Common myeloid progenitor, CD34-positive (primary cell): ENCODE data around the gene MESD.

Source experiments
- CTCF ChIA-PET: fragments of 350-600 bp; sonication (Branson Sonifier 250); formaldehyde crosslinking; loops from one replicate; lab custom pipeline; 2021; ENCODE audit warnings: antibody characterized with exemption; lab: Charles Lee
- POLR2A ChIA-PET: fragments of 350-600 bp; sonication (Branson Sonifier 250); formaldehyde crosslinking; loops from one replicate; lab custom pipeline; 2021; ENCODE audit warnings: antibody characterized with exemption; lab: Charles Lee
- DNase-seq, 3 donors: peaks; one replicate each; pipeline versions ENCODE4 v3.0.0 to v3.0.0-alpha.2; 2013
- H3K27ac ChIP-seq, 2 experiments: 1 replicate in 1 of 2; 2 replicates in 1 of 2; pipeline ENCODE4 v1.7.0; 2013; ENCODE audit warnings: inconsistent platforms in 2 of 2, low read length in 2 of 2, mild to moderate bottlenecking in 2 of 2, low read depth in 1 of 2, moderate library complexity in 1 of 2; ENCODE audit not compliant: severe bottlenecking in 2 of 2, insufficient read depth in 1 of 2, poor library complexity in 1 of 2
- H3K27me3 ChIP-seq, 5 experiments: replicated peaks in 2 of 5; 1 replicate in 3 of 5; 2 replicates in 2 of 5; pipeline versions ENCODE4 v1.6.1 to v1.7.0; 2013; ENCODE audit warnings: low read length in 4 of 5, mild to moderate bottlenecking in 2 of 5, moderate library complexity in 2 of 5, inconsistent platforms in 1 of 5; ENCODE audit not compliant: insufficient read depth in 5 of 5, control insufficient read depth in 4 of 5
- H3K36me3 ChIP-seq, 4 experiments: 1 replicate in 2 of 4; 2 replicates in 2 of 4; pipeline versions ENCODE4 v1.6.1 to v1.7.0; 2013; ENCODE audit warnings: low read length in 3 of 4, control low read depth in 1 of 4, mild to moderate bottlenecking in 1 of 4; ENCODE audit not compliant: control insufficient read depth in 4 of 4, insufficient read depth in 4 of 4
- H3K4me1 ChIP-seq, 4 experiments: 1 replicate in 3 of 4; 2 replicates in 1 of 4; pipeline versions ENCODE4 v1.6.1 to v1.7.1; 2013; ENCODE audit warnings: low read length in 3 of 4, mild to moderate bottlenecking in 3 of 4, control low read depth in 1 of 4, inconsistent platforms in 1 of 4, moderate library complexity in 1 of 4; ENCODE audit not compliant: control insufficient read depth in 4 of 4, insufficient read depth in 4 of 4; ENCODE audit errors: control extremely low read depth in 1 of 4
- H3K4me3 ChIP-seq, 7 experiments: 1 replicate in 4 of 7; 2 replicates in 3 of 7; pipeline versions ENCODE4 v1.5.1 to v1.7.0; 2013; ENCODE audit warnings: mild to moderate bottlenecking in 7 of 7, low read length in 6 of 7, moderate library complexity in 6 of 7, inconsistent platforms in 2 of 7, low read depth in 2 of 7, control low read depth in 1 of 7; ENCODE audit not compliant: insufficient read depth in 4 of 7, control insufficient read depth in 1 of 7; ENCODE audit errors: extremely low read depth in 1 of 7
- H3K9me3 ChIP-seq, 5 experiments: 1 replicate in 4 of 5; 2 replicates in 1 of 5; pipeline versions ENCODE4 v1.6.1 to v1.7.1; 2013; ENCODE audit warnings: low read length in 4 of 5, mild to moderate bottlenecking in 2 of 5, inconsistent platforms in 1 of 5, low read depth in 1 of 5, moderate library complexity in 1 of 5; ENCODE audit not compliant: control insufficient read depth in 4 of 5, insufficient read depth in 2 of 5; ENCODE audit errors: control extremely low read depth in 1 of 5
- WGBS: methylation state at CpG from one replicate; pipeline ENCODE4 v1.1.5; 2013; ENCODE audit not compliant: insufficient coverage; 5-methylcytosine and 5-hydroxymethylcytosine counted together

Gene MESD

DNA sequence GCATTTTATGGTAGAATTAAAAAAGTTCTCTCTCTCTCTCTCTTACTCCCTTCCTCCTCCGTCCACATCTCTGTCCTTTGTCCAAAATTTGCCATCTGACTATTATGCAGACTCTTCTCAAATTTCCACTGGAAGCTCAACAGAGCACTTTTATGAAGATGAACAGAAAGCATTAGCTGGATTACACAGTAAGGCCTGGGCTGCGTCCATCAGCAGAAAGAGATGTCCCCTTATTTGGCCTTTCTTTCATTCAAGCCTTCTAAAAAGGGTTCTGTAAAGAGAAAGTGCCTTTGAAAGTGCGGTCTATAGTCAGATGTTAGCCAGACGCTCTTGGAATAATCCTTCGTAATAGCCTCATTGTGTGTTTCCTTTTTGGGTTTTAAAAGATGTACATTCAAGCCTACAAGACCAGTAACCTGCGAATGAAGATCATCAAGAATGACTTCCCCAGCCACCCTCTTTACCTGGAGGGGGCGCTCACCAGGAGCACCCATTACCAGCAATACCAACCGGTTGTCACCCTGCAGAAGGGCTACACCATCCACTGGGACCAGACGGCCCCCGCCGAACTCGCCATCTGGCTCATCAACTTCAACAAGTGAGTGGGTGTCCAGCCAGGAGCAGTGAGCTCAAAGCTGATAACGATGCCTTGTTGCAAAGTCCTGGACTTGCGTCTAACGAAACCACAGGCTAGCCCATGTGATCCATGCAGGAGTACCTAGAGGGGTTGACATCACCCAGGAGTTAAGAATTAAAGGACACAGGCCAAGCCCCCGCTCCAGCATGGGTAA, 53.1 kb downstream of the MESD start:
- no peak overlapping the region for H3K4me3 ChIP-seq
- H3K4me1 ChIP-seq: no peaks in the 10 kb centered on the region
- H3K36me3 ChIP-seq: peaks cover 0 to 11% (median 6%) of the 10 kb centered on the region in 4 experiments
- POLR2A ChIA-PET: no interaction called here
- no peak for DNase-seq
- H3K9me3 ChIP-seq: no peaks in the 10 kb centered on the region
- CTCF ChIA-PET: no interaction called here
- WGBS: 97% methylated on average over 12 of the region's 16 CpGs
- H3K27ac ChIP-seq: no peak overlapping the region
- H3K27me3 ChIP-seq: no peaks in the 10 kb centered on the region

DNA sequence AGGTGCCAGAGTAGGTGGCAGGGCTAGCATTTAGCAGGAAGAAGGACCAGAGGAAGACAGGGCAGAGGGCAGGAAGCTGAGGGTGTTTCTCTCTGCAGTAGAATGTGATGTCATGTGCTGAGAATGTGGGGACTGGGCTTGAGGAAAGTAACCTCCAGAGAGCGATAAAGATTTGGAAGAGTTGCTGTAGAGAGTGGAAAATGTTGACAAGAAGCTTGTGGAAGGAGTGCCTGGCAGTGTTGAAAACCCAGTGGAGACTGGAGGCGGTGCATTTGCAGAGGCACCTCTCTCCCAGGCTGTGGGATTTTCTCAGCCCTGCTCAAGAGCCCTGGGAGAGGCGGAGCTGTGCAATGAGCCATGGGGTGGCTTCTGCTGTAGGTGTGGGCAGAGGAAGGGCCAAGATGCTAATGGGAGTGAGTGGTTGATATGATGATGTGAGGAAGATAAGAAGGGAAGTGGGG, 54.8 kb downstream of the MESD start:
- Histone ChIP-seq H3K36me3 (peaks cover 0 to 9% (median 1%) of the 10 kb centered on the region in 4 experiments), H3K27me3 (no peaks in the 10 kb centered on the region), H3K4me1 (no peaks in the 10 kb centered on the region), H3K27ac (no peak overlapping the region), H3K4me3 (no peak overlapping the region), H3K9me3 (no peaks in the 10 kb centered on the region)
- CTCF ChIA-PET: no interaction called here
- POLR2A ChIA-PET: no interaction called here
- no peak for DNase-seq
- WGBS: 95% methylated on average over 2 of the region's 3 CpGs

DNA sequence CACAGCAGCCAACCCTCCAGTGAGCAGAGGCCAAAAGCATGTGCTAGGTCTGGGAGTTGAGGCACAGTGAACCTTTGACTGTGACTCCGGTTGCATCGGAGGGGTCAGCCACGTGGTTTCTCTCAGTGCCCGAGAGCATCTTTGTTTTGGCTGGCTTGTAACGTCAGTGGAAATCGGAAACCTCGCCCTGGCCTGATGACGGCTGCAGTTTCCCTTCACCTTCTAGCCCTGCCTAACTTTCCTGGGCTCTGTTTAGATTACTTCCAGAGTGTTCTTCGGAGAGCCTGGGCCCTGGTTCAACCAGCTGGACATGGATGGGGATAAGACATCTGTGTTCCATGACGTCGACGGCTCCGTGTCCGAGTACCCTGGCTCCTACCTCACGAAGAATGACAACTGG, 56.6 kb downstream of the MESD start:
- H3K4me3 ChIP-seq: no peak overlapping the region
- H3K36me3 ChIP-seq: peaks cover 0 to 7% (median 1%) of the 10 kb centered on the region in 4 experiments
- H3K27ac ChIP-seq: no peak overlapping the region
- ChIA-PET POLR2A (no interaction called here), CTCF (no interaction called here)
- no peaks in the 10 kb centered on the region for H3K4me1 ChIP-seq
- no peaks in the 10 kb centered on the region for H3K27me3 ChIP-seq
- no peak for DNase-seq
- no peaks in the 10 kb centered on the region for H3K9me3 ChIP-seq
- 95% methylated on average over 15 of the region's 15 CpGs for WGBS

DNA sequence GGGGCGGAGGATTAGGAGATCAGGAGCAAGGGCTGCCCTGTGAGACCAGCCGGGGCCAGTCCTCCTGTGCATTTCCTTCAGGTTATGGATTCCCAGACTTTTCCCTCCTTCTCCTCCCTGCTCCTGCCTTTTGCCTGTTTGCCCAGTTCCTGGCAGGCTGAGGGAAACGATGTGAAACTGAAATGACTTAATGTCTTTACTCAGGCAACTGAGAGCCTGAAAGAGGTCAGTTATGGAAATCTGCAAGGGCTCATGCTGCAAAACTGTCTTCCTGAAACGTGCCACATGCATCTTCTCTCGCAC, 57.2 kb downstream of the MESD start:
- H3K4me3 ChIP-seq: no peak overlapping the region
- 100% methylated on average over 3 of the region's 5 CpGs for WGBS
- POLR2A ChIA-PET: no interaction called here
- CTCF ChIA-PET: no interaction called here
- H3K27ac ChIP-seq: no peak overlapping the region
- no peaks in the 10 kb centered on the region for H3K9me3 ChIP-seq
- no peaks in the 10 kb centered on the region for H3K4me1 ChIP-seq
- no peak for DNase-seq
- no peaks in the 10 kb centered on the region for H3K27me3 ChIP-seq
- H3K36me3 ChIP-seq: peaks cover 0 to 7% (median 1%) of the 10 kb centered on the region in 4 experiments

DNA sequence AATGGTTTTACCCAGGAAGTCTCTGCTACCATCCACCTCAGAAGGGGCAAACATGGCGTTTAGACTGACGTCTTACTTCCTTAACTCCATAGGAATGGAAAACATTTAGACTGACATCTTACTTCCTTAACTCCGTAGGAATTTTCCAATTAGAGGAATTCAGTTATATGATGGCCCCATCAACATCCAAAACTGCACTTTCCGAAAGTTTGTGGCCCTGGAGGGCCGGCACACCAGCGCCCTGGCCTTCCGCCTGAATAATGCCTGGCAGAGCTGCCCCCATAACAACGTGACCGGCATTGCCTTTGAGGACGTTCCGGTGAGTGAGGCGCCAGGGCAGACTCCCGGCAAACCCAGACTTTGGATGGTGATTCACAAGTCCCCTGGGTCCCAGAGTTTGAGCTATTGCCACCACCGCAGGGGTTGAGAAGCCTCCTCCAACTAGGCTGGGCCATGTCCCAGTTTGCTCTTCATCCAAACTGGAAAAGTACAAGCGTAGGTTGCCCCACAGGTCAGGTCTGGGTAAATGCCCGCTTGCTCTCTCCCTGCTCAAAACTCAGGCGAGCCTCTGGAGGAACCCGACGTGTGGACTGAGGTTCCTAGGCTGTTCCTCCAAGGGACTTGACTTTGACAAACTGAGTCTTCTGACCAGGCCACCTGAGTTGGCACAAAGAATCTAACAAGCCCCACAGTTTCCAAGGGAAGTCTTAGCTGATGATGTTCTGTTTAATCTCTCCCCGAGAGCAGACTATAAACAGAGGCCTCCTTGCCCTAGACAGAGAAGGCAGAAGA, 57.7 kb downstream of the MESD start:
- WGBS: 94% methylated on average over 18 of the region's 20 CpGs
- Histone ChIP-seq H3K36me3 (peaks cover 0 to 6% (median 1%) of the 10 kb centered on the region in 4 experiments), H3K9me3 (no peaks in the 10 kb centered on the region), H3K27ac (no peak overlapping the region), H3K27me3 (no peaks in the 10 kb centered on the region), H3K4me1 (no peaks in the 10 kb centered on the region), H3K4me3 (no peak overlapping the region)
- POLR2A ChIA-PET: no interaction called here
- CTCF ChIA-PET: no interaction called here
- no peak for DNase-seq

DNA sequence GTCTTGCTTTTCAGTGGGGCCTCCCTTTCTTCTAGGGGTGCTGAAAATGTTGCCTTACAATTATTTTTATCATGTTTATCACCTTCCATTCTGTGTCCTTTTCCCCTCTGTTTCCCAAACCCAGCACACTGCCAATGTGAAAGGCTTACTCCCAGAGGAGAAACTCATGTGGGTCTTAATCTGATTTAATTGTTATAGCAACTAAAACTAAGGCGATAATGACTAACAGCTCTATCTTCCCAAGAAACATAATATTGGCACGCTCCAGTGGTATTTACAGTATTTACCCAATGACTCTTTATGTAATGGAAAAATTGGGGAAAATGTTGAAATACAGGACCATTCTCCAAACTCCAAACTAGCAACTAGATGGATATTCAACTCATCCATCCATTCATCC, 58.4 kb downstream of the MESD start:
- no peaks in the 10 kb centered on the region for H3K4me1 ChIP-seq
- H3K27ac ChIP-seq: no peak overlapping the region
- CTCF ChIA-PET: no interaction called here
- no CpG with 5 or more reads among the region's 2 CpGs for WGBS
- no peaks in the 10 kb centered on the region for H3K27me3 ChIP-seq
- DNase-seq: no peak
- H3K4me3 ChIP-seq: no peak overlapping the region
- POLR2A ChIA-PET: no interaction called here
- peaks cover 0 to 2% (median 0%) of the 10 kb centered on the region in 4 experiments for H3K36me3 ChIP-seq
- no peaks in the 10 kb centered on the region for H3K9me3 ChIP-seq

DNA sequence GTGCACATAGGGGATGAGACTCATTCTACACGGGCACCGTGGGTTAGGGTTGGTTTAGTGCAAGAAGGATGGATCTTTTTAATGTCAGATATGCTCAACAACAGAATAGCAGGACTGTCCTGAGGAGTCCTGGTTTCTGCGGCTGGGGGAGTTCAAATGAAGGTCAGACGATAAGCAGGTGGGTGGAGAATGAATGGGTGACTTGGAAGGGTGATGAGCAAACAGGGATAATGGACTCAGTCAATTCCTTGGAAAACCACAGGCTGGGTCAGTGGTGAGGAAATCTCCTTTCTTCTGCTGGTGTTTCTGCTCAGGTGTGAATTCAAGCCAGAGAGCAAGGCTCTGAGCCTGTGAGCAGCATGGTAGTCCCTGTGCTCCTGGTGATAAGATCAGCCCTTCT, 59.9 kb downstream of the MESD start:
- H3K9me3 ChIP-seq: no peaks in the 10 kb centered on the region
- POLR2A ChIA-PET: no interaction called here
- 94% methylated on average over 2 of the region's 4 CpGs for WGBS
- H3K27ac ChIP-seq: no peak overlapping the region
- no peaks in the 10 kb centered on the region for H3K36me3 ChIP-seq
- H3K4me1 ChIP-seq: no peaks in the 10 kb centered on the region
- CTCF ChIA-PET: no interaction called here
- DNase-seq: no peak
- no peaks in the 10 kb centered on the region for H3K27me3 ChIP-seq
- no peak overlapping the region for H3K4me3 ChIP-seq
